Thoracic aorta (tissue), 2 donors: ENCODE measurements around the gene CORO7. TPM values are rescaled to one million over a fixed set of nuclear protein-coding genes. Genes with fewer than 3 reads are reported as not detected.

Experiments used
- ATAC-seq: fragments of 150-250 bp; one replicate; pipeline ENCODE4 v1.8.0; 2017; ENCODE audit warnings: low read depth; ENCODE audit not compliant: insufficient number of reproducible peaks, low FRiP score
- DNase-seq: peaks from one replicate; pipeline ENCODE4 v3.0.0-alpha.2; 2020; ENCODE audit warnings: low spot score
- H3K27ac ChIP-seq, 2 donors: fragments of 200-600 bp; sonication (generic); 1 replicate in 1 of 2; 2 replicates in 1 of 2; pipeline ENCODE4 v1.5.1; 2016; ENCODE audit warnings: mild to moderate bottlenecking in 2 of 2, moderate library complexity in 2 of 2
- H3K27me3 ChIP-seq: fragments of 200-600 bp; sonication (generic); replicated peaks from 2 replicates; pipeline ENCODE4 v1.6.0; 2016; ENCODE audit warnings: mild to moderate bottlenecking; ENCODE audit not compliant: insufficient read depth
- H3K36me3 ChIP-seq: fragments of 200-600 bp; sonication (generic); one replicate; pipeline ENCODE4 v1.5.1; 2016
- H3K4me1 ChIP-seq, 2 donors: fragments of 200-600 bp; sonication (generic); 1 replicate in 1 of 2; 2 replicates in 1 of 2; pipeline versions ENCODE4 v1.5.1 to v1.6.0; 2016; ENCODE audit warnings: low read depth in 2 of 2, mild to moderate bottlenecking in 1 of 2; ENCODE audit not compliant: control insufficient read depth in 1 of 2
- H3K4me3 ChIP-seq: fragments of 200-600 bp; sonication (generic); 2 replicates; pipeline ENCODE4 v1.5.1; 2016; ENCODE audit warnings: mild to moderate bottlenecking
- H3K9me3 ChIP-seq: fragments of 200-600 bp; sonication (generic); 2 replicates; pipeline ENCODE4 v1.5.1; 2016
- CTCF ChIP-seq: fragments of 200-600 bp; sonication (generic); IDR thresholded peaks from one replicate; pipeline ENCODE4 v1.5.1; 2019; ENCODE audit warnings: antibody characterized with exemption
- total RNA-seq, 2 donors: library from RNA; depleted of rRNA; stranded (reverse); fragments of >200 nt; gene quantifications; one replicate each; pipeline versions ENCODE4 v1.1.0 to v1.2.3, GENCODE V29; 2016

The CORO7 gene
- total RNA-seq, 2 donors from 2014 or later = 71.1 to 79.1 TPM

- Histone ChIP-seq H3K36me3 (peaks cover 26% of the 10 kb centered on the region), H3K9me3 (no peaks in the 10 kb centered on the region), H3K27ac (peak overlapping the region; percentile 94 to 99), H3K4me1 (peaks cover 60 to 96% of the 10 kb centered on the region in 2 donors), H3K27me3 (no peaks in the 10 kb centered on the region), H3K4me3 (no peak overlapping the region)
- no peak for DNase-seq
- no peak for TF ChIP-seq CTCF
- no peak for ATAC-seq
Measured at GRCh38 chr16:4385789-4386450, 30.5 kb downstream of the CORO7 start.

GRCh38 chr16:4385066-4385788 lies 31.2 kb downstream of the CORO7 start:
- ATAC-seq = no peak
- Histone ChIP-seq H3K36me3 (peaks cover 26% of the 10 kb centered on the region), H3K9me3 (no peaks in the 10 kb centered on the region), H3K27me3 (no peaks in the 10 kb centered on the region), H3K4me1 (peaks cover 67 to 100% of the 10 kb centered on the region in 2 donors), H3K27ac (peak overlapping the region; percentile 94 to 99), H3K4me3 (no peak overlapping the region)
- no peak for TF ChIP-seq CTCF
- DNase-seq = no peak

- peak overlapping the region; percentile 94 to 99 for H3K27ac ChIP-seq
- ATAC-seq = no peak
Measured at GRCh38 chr16:4384509-4384942, 31.9 kb downstream of the CORO7 start.

GRCh38 chr16:4383591-4384444 lies 32.6 kb downstream of the CORO7 start:
- no peaks in the 10 kb centered on the region for H3K27me3 ChIP-seq
- TF ChIP-seq CTCF = no peak
- peaks cover 68 to 100% of the 10 kb centered on the region in 2 donors for H3K4me1 ChIP-seq
- H3K36me3 ChIP-seq = peaks cover 30% of the 10 kb centered on the region
- no peaks in the 10 kb centered on the region for H3K9me3 ChIP-seq
- DNase-seq (no peak), ATAC-seq (no peak)
- H3K4me3 ChIP-seq = no peak overlapping the region
- peak overlapping the region; percentile 94 to 99 for H3K27ac ChIP-seq

More at GRCh38 chr16:4384509-4384942, 31.9 kb downstream of the CORO7 start:
- Histone ChIP-seq H3K9me3 (no peaks in the 10 kb centered on the region), H3K4me1 (peaks cover 68 to 100% of the 10 kb centered on the region in 2 donors), H3K4me3 (no peak overlapping the region), H3K27me3 (no peaks in the 10 kb centered on the region), H3K36me3 (peaks cover 26% of the 10 kb centered on the region)
- TF ChIP-seq CTCF = no peak
- no peak for DNase-seq
